GM12874 (cell line): ENCODE measurements around the gene MICU1.

Experiments used
- TF ChIP-seq, protein P1 (sequence below): IDR thresholded peaks from 2 replicates; pipeline ENCODE4 v1.5.1; 2011; ENCODE audit warnings: low read depth, mild to moderate bottlenecking, control low read depth, low read length, moderate library complexity; ENCODE audit not compliant: insufficient read depth

MICU1 gene

DNA sequence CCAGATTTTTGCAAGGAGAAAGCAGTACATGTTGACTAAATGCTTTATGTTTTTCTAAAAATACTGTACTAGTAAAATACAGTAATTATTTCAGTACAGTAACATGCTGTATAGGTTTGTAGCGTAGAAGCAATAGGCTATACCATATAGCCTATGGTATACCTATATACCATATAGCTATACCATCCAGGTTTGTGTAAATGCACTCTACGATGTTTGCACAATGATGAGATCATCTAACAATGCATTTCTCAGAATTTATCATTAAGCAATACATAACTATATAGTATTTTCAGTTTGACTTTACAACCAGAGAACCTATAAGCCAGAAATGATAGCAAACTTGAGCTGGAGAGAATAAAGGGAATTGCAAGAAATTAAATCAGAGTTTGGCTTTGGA, 161.4 kb downstream of the MICU1 start:
- TF ChIP-seq, protein P1, sequence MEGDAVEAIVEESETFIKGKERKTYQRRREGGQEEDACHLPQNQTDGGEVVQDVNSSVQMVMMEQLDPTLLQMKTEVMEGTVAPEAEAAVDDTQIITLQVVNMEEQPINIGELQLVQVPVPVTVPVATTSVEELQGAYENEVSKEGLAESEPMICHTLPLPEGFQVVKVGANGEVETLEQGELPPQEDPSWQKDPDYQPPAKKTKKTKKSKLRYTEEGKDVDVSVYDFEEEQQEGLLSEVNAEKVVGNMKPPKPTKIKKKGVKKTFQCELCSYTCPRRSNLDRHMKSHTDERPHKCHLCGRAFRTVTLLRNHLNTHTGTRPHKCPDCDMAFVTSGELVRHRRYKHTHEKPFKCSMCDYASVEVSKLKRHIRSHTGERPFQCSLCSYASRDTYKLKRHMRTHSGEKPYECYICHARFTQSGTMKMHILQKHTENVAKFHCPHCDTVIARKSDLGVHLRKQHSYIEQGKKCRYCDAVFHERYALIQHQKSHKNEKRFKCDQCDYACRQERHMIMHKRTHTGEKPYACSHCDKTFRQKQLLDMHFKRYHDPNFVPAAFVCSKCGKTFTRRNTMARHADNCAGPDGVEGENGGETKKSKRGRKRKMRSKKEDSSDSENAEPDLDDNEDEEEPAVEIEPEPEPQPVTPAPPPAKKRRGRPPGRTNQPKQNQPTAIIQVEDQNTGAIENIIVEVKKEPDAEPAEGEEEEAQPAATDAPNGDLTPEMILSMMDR, result no peak

DNA sequence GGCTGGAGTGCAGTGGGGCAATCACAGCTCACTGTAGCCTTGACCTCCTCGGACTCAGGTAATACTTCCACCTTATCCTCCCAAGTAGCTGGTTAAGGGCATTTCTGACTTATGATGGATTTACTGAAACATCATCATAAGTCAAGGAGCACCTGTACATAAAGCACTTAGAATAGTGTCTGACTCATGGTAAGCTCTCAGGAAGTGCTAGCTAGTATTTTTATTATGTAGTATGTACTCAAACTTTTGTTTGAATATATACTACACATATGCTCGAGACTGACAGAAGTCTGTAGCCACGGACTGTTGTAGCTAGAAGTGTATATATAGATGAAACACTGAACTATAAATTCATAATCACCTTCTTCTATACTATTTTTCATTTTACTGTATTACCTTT, 163.6 kb downstream of the MICU1 start:
- TF ChIP-seq, protein P1, result no peak

- TF ChIP-seq, protein P1, result no peak
Measured at GRCh38 chr10:72461085-72461484, 164.8 kb downstream of the MICU1 start.

- TF ChIP-seq, protein P1, result no peak
Measured at GRCh38 chr10:72460284-72460876, 165.5 kb downstream of the MICU1 start.

- TF ChIP-seq, protein P1, result no peak
Measured at GRCh38 chr10:72459301-72459700, 166.6 kb downstream of the MICU1 start.

DNA sequence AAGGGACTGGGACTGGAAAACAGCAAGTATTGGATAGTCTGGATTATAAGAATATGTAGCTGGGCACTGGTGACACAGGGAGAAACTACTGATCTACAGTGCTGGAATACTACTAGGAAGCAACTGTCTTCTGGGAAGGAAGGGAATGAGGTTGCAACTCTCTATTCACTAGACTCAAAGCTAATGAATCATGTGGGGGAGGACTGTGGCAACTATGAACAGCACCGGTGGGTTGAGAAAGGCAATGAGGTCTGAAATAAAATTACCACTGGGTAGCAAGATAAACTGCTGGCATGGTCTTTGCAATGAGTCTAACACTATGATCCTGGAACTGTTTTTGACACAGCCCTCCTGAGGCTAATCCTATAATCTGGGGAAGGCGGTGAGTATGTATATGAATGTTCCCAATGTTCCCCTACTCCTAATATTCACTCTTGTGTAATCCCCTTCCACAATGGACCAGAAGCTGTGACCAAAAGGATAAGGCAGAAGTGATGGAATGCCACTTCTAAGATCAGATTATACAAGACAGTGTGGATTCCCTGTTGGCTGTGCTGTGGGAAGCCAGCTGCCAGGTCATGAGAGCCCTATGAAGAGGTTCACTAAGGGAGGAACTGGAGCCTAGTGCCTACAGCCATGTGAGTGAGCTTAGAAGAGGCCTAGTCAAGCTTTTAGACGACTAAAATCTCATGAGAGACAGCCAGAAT, 169.8 kb downstream of the MICU1 start:
- TF ChIP-seq, protein P1, result no peak

DNA sequence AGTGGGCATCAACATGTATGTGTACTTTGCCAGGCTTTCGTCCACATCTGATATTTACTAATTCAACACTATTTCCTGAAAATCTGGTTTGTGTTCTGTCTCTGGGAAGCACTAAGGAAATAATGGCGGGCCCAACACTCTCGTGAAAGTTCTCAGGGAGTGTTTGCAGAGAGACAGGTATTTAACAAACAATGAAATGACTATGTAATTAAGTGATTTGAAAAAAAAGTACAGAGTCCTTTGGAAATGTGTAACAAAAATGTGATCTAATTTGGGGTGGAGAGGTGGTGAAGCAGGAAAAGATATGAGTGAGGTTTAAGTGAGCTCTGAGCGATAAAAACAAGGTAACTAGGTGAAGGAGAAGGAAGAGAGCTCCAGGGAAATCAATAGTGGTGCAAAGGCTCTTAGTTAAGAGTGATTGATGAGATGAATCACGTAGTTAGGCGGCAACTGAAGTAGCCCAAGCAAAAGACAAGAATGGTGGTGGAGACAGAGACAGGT, 175.9 kb downstream of the MICU1 start:
- TF ChIP-seq, protein P1, result no peak
